ENCODE data around the gene PC. TPM values are rescaled to one million over a fixed set of nuclear protein-coding genes. Genes with fewer than 3 reads are reported as not detected.

The PC gene
- total and polyA plus RNA-seq, 11 donors: 2.6 to 22.4 (median 13.1) TPM

DNA sequence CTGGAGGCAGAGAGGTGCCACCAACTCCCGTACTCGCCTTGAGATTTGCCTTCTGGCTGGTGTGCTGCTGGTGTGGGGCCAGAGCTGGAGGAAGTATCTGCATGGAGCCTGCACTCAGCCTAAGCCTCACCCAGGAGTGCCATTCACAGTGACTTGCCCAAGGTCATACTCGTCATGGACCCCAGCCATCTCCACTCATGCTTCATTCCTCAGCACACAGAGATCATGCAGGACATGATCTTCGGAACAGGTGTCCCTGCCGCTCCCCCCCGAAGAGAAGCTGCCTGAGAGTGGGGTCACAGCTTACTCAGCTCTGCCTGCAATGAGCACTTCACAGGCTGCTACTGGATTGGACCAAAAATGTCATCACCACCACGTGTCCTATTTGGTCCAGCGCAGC is 49.0 kb downstream of the PC start:
- Histone ChIP-seq H3K4me1 (peaks cover 0 to 12% (median 0%) of the 10 kb centered on the region in 12 donors), H3K27me3 (no peaks in the 10 kb centered on the region), H3K36me3 (no peaks in the 10 kb centered on the region), H3K4me3 (no peak overlapping the region), H3K27ac (no peak overlapping the region), H3K9me3 (no peaks in the 10 kb centered on the region)
- intact Hi-C loops (cut with DNase I): no loop called here
- 85 to 95% (median 93%) methylated on average over 8 of the region's 8 CpGs for WGBS, 4 donors
- no peak for DNase-seq
- TF ChIP-seq POLR2A (IDR thresholded peaks at IDR 0.05) (no peak), CTCF (IDR thresholded peaks at IDR 0.05) (no peak)
- ATAC-seq: no peak

GRCh38 chr11:66907751-66908630 is 50.2 kb downstream of the PC start:
- no peak for ATAC-seq
- 85 to 93% (median 88%) methylated on average over 9 of the region's 9 CpGs for WGBS, 4 donors

GRCh38 chr11:66906061-66906733 is 52.0 kb downstream of the PC start:
- no peak overlapping the region for H3K4me3 ChIP-seq
- TF ChIP-seq POLR2A (IDR thresholded peaks at IDR 0.05) (no peak), CTCF (IDR thresholded peaks at IDR 0.05) (no peak)
- H3K9me3 ChIP-seq: no peaks in the 10 kb centered on the region
- no peaks in the 10 kb centered on the region for H3K27me3 ChIP-seq
- ATAC-seq: peak in 1 of 4 donors; percentile 24
- no peaks in the 10 kb centered on the region for H3K36me3 ChIP-seq
- DNase-seq: no peak
- intact Hi-C loops (cut with DNase I): no loop called here
- WGBS, 4 donors: 65 to 72% (median 69%) methylated on average over 14 of the region's 14 CpGs
- no peak overlapping the region for H3K27ac ChIP-seq
- H3K4me1 ChIP-seq: peaks cover 0 to 9% (median 0%) of the 10 kb centered on the region in 12 donors

More at GRCh38 chr11:66907751-66908630, 50.2 kb downstream of the PC start:
- H3K9me3 ChIP-seq: no peaks in the 10 kb centered on the region
- H3K4me1 ChIP-seq: peaks cover 0 to 12% (median 0%) of the 10 kb centered on the region in 12 donors
- H3K36me3 ChIP-seq: no peaks in the 10 kb centered on the region
- no peak for DNase-seq
- intact Hi-C loops (cut with DNase I): no loop called here
- no peak overlapping the region for H3K27ac ChIP-seq
- no peaks in the 10 kb centered on the region for H3K27me3 ChIP-seq
- H3K4me3 ChIP-seq: no peak overlapping the region
- TF ChIP-seq POLR2A (IDR thresholded peaks at IDR 0.05): no peak
- TF ChIP-seq CTCF (IDR thresholded peaks at IDR 0.05): no peak

- DNase-seq (no peak), ATAC-seq (no peak)
- H3K4me1 ChIP-seq: peaks cover 0 to 9% (median 0%) of the 10 kb centered on the region in 12 donors
- no peaks in the 10 kb centered on the region for H3K9me3 ChIP-seq
- no peak overlapping the region for H3K27ac ChIP-seq
- H3K4me3 ChIP-seq: no peak overlapping the region
- 84 to 92% (median 86%) methylated on average over 4 of the region's 4 CpGs for WGBS, 4 donors
- no peaks in the 10 kb centered on the region for H3K36me3 ChIP-seq
- intact Hi-C loops (cut with DNase I): no loop called here
- H3K27me3 ChIP-seq: no peaks in the 10 kb centered on the region
- no peak for TF ChIP-seq CTCF (IDR thresholded peaks at IDR 0.05)
- no peak for TF ChIP-seq POLR2A (IDR thresholded peaks at IDR 0.05)
Measured at GRCh38 chr11:66905631-66906030, 52.6 kb downstream of the PC start.

All from heart left ventricle (tissue), 16 donors.